GM12864 (cell line): Measurements from ENCODE around the gene RAI14.

Experiments
- DNase-seq: peaks from one replicate; pipeline ENCODE4 v3.0.0-alpha.2; 2011; ENCODE audit warnings: low read depth
- H3K4me3 ChIP-seq: 2 replicates; pipeline ENCODE4 v1.5.1; 2011; ENCODE audit warnings: mild to moderate bottlenecking, low read depth, low read length, control low read depth
- CTCF ChIP-seq: IDR thresholded peaks from 2 replicates; pipeline ENCODE4 v1.5.1; 2011; ENCODE audit warnings: low read depth, mild to moderate bottlenecking, moderate library complexity, low read length, control low read depth, inconsistent platforms; ENCODE audit errors: missing control alignments

Gene RAI14

GRCh38 chr5:34682926-34683623 lies 26.9 kb downstream of the RAI14 start:
- no peak for TF ChIP-seq CTCF
- H3K4me3 ChIP-seq: no peak overlapping the region
- DNase-seq: no peak

GRCh38 chr5:34684281-34684979 lies 28.3 kb downstream of the RAI14 start:
- no peak for DNase-seq
- no peak overlapping the region for H3K4me3 ChIP-seq
- peak; percentile 26 for TF ChIP-seq CTCF

- no peak for TF ChIP-seq CTCF
- no peak overlapping the region for H3K4me3 ChIP-seq
Observed at GRCh38 chr5:34684980-34685352, 28.8 kb downstream of the RAI14 start.

GRCh38 chr5:34685485-34686165 lies 29.5 kb downstream of the RAI14 start:
- no peak overlapping the region for H3K4me3 ChIP-seq
- DNase-seq: no peak

More at GRCh38 chr5:34684980-34685352, 28.8 kb downstream of the RAI14 start:
- DNase-seq: no peak

GRCh38 chr5:34686762-34687268 lies 30.7 kb downstream of the RAI14 start:
- H3K4me3 ChIP-seq: no peak overlapping the region
- DNase-seq: no peak
- TF ChIP-seq CTCF: no peak

More at GRCh38 chr5:34685485-34686165, 29.5 kb downstream of the RAI14 start:
- TF ChIP-seq CTCF: no peak

- no peak for DNase-seq
- no peak overlapping the region for H3K4me3 ChIP-seq
- no peak for TF ChIP-seq CTCF
Observed at GRCh38 chr5:34687269-34688011, 31.3 kb downstream of the RAI14 start.
